Measurements from ENCODE around the gene DNMT3A. TPM values are rescaled to one million over a fixed set of nuclear protein-coding genes. Genes with fewer than 3 reads are reported as not detected.

The DNMT3A gene
- total RNA-seq, 1 donor from 2014 or later: 49.9 TPM

DNA sequence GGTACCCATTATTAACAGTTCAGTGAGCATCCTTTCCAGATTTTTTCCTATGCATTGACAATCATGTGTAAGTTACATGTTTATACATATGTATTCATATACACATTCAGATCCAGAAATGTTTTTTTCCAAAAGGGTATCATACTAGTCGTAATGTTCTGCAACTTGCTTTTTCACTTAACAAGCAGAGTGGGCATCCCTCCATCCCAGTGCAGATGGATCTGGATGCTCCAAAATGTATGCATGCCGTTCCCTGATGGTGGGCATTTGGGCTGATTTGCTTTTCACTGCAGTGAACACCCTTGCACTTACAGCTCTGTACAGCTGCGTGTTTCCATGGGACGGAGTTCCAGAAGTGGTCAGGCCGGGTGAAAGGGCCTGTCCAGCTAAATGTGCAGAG lies 57.0 kb downstream of the DNMT3A start:
- TF ChIP-seq, protein P1, sequence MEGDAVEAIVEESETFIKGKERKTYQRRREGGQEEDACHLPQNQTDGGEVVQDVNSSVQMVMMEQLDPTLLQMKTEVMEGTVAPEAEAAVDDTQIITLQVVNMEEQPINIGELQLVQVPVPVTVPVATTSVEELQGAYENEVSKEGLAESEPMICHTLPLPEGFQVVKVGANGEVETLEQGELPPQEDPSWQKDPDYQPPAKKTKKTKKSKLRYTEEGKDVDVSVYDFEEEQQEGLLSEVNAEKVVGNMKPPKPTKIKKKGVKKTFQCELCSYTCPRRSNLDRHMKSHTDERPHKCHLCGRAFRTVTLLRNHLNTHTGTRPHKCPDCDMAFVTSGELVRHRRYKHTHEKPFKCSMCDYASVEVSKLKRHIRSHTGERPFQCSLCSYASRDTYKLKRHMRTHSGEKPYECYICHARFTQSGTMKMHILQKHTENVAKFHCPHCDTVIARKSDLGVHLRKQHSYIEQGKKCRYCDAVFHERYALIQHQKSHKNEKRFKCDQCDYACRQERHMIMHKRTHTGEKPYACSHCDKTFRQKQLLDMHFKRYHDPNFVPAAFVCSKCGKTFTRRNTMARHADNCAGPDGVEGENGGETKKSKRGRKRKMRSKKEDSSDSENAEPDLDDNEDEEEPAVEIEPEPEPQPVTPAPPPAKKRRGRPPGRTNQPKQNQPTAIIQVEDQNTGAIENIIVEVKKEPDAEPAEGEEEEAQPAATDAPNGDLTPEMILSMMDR (IDR thresholded peaks at IDR 0.05): no peak
- intact Hi-C loops (cut with micrococcal nuclease): no loop called here
- Mint-ChIP-seq H3K9me3 (no peaks in the 10 kb centered on the region), H3K4me3 (no peak overlapping the region), H3K4me1 (peaks cover 43% of the 10 kb centered on the region), H3K27me3 (no peaks in the 10 kb centered on the region), H3K27ac (no peak overlapping the region), H3K36me3 (ENCODE audit: low read depth) (peaks cover 21% of the 10 kb centered on the region)
- CTCF ChIA-PET: no interaction called here
- ATAC-seq (ENCODE audit: low read depth) (no peak), DNase-seq (no peak)
- POLR2A ChIA-PET: interaction anchor here (1.1 kb wide), 1 partner anchor 8 kb away, joined by 3 read pairs; no protein-coding TSS in a partner anchor

DNA sequence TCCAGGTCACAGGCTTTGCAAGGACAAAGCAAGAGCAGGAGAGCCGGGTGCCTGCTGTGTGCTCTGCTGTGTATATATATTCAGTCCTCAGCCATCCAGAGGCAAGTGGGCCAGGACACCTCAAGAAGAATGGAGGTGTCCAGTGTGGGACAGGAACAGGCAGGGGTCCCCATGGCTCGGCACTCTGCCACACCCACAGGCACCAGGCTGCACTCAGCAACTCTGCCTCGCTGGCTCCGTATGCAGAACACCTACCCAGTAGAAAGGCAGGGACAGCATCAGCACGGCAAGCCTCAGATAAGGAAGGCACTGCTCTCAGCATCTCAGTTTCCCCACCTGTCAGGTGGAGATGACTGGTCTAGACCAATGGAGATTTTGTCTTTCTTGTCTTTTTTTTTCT lies 57.8 kb downstream of the DNMT3A start:
- no peak overlapping the region for H3K4me3 Mint-ChIP-seq
- H3K36me3 Mint-ChIP-seq (ENCODE audit: low read depth): peaks cover 25% of the 10 kb centered on the region
- CTCF ChIA-PET: no interaction called here
- TF ChIP-seq, protein P1 (IDR thresholded peaks at IDR 0.05): no peak
- intact Hi-C loops (cut with micrococcal nuclease): no loop called here
- POLR2A ChIA-PET: interaction anchor here (0.6 kb wide), 1 partner anchor 170 kb away, joined by 3 read pairs; no protein-coding TSS in a partner anchor
- H3K27ac Mint-ChIP-seq: no peak overlapping the region
- no peaks in the 10 kb centered on the region for H3K27me3 Mint-ChIP-seq
- peaks cover 51% of the 10 kb centered on the region for H3K4me1 Mint-ChIP-seq
- no peak for DNase-seq
- ATAC-seq (ENCODE audit: low read depth): no peak
- H3K9me3 Mint-ChIP-seq: no peaks in the 10 kb centered on the region

DNA sequence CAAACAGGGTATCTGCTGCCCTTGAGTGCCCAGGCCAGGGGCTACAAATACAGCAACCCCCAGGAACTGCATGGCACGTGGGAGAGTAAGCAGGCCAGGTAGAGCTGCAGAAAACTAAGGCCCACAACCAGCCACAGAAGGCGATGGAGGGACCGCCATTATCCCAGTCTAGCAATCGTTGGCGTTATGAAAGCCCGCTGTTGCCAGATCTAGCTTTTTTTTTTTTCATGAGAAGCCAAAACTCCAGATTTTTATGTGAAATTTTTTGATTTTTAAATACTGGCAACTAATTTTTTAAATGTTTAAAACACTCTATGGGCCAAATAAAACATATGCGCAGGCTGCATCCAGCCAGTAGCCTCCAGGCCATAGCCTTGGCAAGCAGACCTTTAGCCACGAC lies 59.8 kb downstream of the DNMT3A start:
- intact Hi-C loops (cut with micrococcal nuclease): no loop called here
- no peak overlapping the region for H3K27ac Mint-ChIP-seq
- H3K36me3 Mint-ChIP-seq (ENCODE audit: low read depth): peaks cover 25% of the 10 kb centered on the region
- H3K27me3 Mint-ChIP-seq: no peaks in the 10 kb centered on the region
- CTCF ChIA-PET: no interaction called here
- TF ChIP-seq, protein P1 (IDR thresholded peaks at IDR 0.05): no peak
- POLR2A ChIA-PET: interaction anchor here (1.0 kb wide), 1 partner anchor 20 kb away, joined by 4 read pairs; no protein-coding TSS in a partner anchor
- no peak overlapping the region for H3K4me3 Mint-ChIP-seq
- peaks cover 64% of the 10 kb centered on the region for H3K4me1 Mint-ChIP-seq
- H3K9me3 Mint-ChIP-seq: no peaks in the 10 kb centered on the region
- DNase-seq (no peak), ATAC-seq (ENCODE audit: low read depth) (no peak)

DNA sequence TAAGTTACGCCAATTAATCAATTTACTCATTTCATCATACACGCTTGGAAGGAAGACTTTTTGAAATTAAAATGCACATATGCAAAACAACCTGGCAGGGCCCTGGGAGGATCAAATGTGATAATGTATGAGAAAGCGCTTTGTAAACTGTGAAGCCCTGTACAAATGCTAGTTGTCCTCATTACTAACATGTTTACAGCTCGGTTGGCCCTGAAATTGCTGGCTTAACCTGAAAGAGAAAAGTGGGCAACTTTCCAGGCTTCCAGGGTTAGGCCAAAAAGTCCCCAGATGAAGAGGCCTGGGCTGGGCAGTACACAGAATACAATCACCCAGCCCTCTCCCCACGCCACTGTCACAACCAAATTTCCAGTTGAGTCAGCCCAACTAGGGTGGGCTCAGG lies 60.2 kb downstream of the DNMT3A start:
- Mint-ChIP-seq H3K27me3 (no peaks in the 10 kb centered on the region), H3K4me1 (peaks cover 64% of the 10 kb centered on the region), H3K9me3 (no peaks in the 10 kb centered on the region), H3K4me3 (no peak overlapping the region), H3K36me3 (ENCODE audit: low read depth) (peaks cover 25% of the 10 kb centered on the region), H3K27ac (no peak overlapping the region)
- ChIA-PET POLR2A (interaction anchor here (1.3 kb wide), 1 partner anchor 13 kb away, joined by 4 read pairs; no protein-coding TSS in a partner anchor), CTCF (no interaction called here)
- DNase-seq: no peak
- no peak for ATAC-seq (ENCODE audit: low read depth)
- intact Hi-C loops (cut with micrococcal nuclease): no loop called here
- TF ChIP-seq, protein P1 (IDR thresholded peaks at IDR 0.05): no peak

DNA sequence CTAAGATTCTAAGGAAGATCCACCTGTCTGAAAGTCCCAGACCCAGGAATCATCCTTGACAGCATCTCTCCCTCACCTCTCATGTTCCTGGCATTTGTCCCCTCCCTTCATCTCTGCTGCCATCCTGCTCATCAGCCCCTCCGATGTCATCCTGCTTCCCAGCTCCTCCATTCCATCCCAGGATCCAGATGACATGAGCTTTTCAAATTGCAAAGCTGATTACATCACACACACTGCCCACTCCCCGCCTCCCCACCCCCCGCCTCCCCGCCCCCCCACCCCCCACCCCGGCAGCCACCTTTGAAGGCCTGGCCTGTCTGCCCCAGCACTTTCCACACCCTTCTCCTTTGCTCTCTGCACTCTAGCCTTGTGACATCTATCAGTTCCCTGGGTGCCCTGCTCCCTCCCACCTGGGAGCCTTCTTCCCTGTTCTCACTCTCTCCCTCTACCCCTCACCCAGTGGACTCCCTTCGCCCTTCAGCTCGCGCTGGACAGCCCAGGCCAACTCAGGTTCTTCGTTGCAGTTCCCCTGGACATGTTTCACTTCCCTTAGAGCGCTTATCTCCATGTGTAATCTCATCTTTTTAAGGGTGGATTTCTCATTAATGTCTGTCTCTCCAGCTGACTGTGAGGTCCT lies 61.6 kb downstream of the DNMT3A start:
- POLR2A ChIA-PET: interaction anchor here (1.0 to 2.4 kb wide), 8 partner anchors 11 to 920 kb away, joined by 3 to 21 read pairs (median 4); partner anchors contain the start of gene ITSN2
- no peak for DNase-seq
- H3K4me3 Mint-ChIP-seq: peak overlapping the region; percentile 37
- no peaks in the 10 kb centered on the region for H3K27me3 Mint-ChIP-seq
- intact Hi-C loops (cut with micrococcal nuclease): no loop called here
- peak overlapping the region; percentile 85 for H3K27ac Mint-ChIP-seq
- H3K36me3 Mint-ChIP-seq (ENCODE audit: low read depth): peaks cover 25% of the 10 kb centered on the region
- H3K9me3 Mint-ChIP-seq: no peaks in the 10 kb centered on the region
- H3K4me1 Mint-ChIP-seq: peaks cover 64% of the 10 kb centered on the region
- ATAC-seq (ENCODE audit: low read depth): no peak
- CTCF ChIA-PET: interaction anchor here (1.1 to 1.3 kb wide), 3 partner anchors 15 to 35 kb away, joined by 4 to 6 read pairs (median 4); no protein-coding TSS in a partner anchor
- TF ChIP-seq, protein P1 (IDR thresholded peaks at IDR 0.05): no peak

All from activated B cell treated with CpG ODN at 0.5 μM for 24 hours (primary cell).